Liver (tissue), 9 donors: ENCODE measurements around the gene RALGPS2. TPM values are rescaled to one million over a fixed set of nuclear protein-coding genes. Genes with fewer than 3 reads are reported as not detected.

Source experiments
- DNase-seq: peaks from one replicate; pipeline ENCODE4 v3.0.0-alpha.2; 2017; ENCODE audit warnings: low spot score
- H3K27ac ChIP-seq, 2 donors: one replicate each; pipeline ENCODE4 v1.7.0; 2013; ENCODE audit warnings: inconsistent platforms in 2 of 2, low read length in 2 of 2, control low read depth in 1 of 2, low read depth in 1 of 2, mild to moderate bottlenecking in 1 of 2
- H3K27me3 ChIP-seq, 4 donors: one replicate each; pipeline versions ENCODE4 v1.6.1 to v1.7.0; 2013; ENCODE audit warnings: low read length in 3 of 4, inconsistent platforms in 1 of 4, mild to moderate bottlenecking in 1 of 4, moderate library complexity in 1 of 4; ENCODE audit not compliant: control insufficient read depth in 4 of 4, insufficient read depth in 4 of 4
- H3K36me3 ChIP-seq, 4 donors: one replicate each; pipeline versions ENCODE4 v1.6.1 to v1.7.0; 2013; ENCODE audit warnings: low read length in 3 of 4, mild to moderate bottlenecking in 3 of 4, low read depth in 1 of 4, moderate library complexity in 1 of 4; ENCODE audit not compliant: control insufficient read depth in 4 of 4, insufficient read depth in 3 of 4
- H3K4me1 ChIP-seq, 4 donors: one replicate each; pipeline versions ENCODE4 v1.6.1 to v1.7.0; 2013; ENCODE audit warnings: low read length in 3 of 4, mild to moderate bottlenecking in 3 of 4, moderate library complexity in 1 of 4; ENCODE audit not compliant: control insufficient read depth in 4 of 4, insufficient read depth in 4 of 4
- H3K4me3 ChIP-seq, 3 donors: one replicate each; pipeline versions ENCODE4 v1.6.1 to v1.7.0; 2013; ENCODE audit warnings: low read length in 3 of 3, control low read depth in 1 of 3, low read depth in 1 of 3, mild to moderate bottlenecking in 1 of 3
- H3K9ac ChIP-seq, 2 donors: one replicate each; pipeline ENCODE4 v1.7.0; 2013; ENCODE audit warnings: low read length in 2 of 2, mild to moderate bottlenecking in 2 of 2, moderate library complexity in 2 of 2, control low read depth in 1 of 2, low read depth in 1 of 2
- H3K9me3 ChIP-seq, 4 donors: one replicate each; pipeline versions ENCODE4 v1.6.1 to v1.7.0; 2013; ENCODE audit warnings: low read length in 3 of 4; ENCODE audit not compliant: control insufficient read depth in 4 of 4
- EGR1 ChIP-seq, 2 donors: IDR thresholded peaks; 2 replicates each; pipeline ENCODE4 v1.6.1; 2016 to 2018; ENCODE audit warnings: antibody characterized with exemption in 2 of 2, low read depth in 2 of 2
- FOXA1 ChIP-seq: IDR thresholded peaks from 2 replicates; pipeline ENCODE4 v1.6.1; 2016; ENCODE audit warnings: antibody characterized with exemption
- FOXA2 ChIP-seq: IDR thresholded peaks from 2 replicates; pipeline ENCODE4 v1.6.1; 2016; ENCODE audit warnings: antibody characterized with exemption
- GABPA ChIP-seq, 2 donors: IDR thresholded peaks in 1 of 2; conservative IDR thresholded peaks in 1 of 2; 2 replicates each; pipeline ENCODE4 v1.6.1; 2016; ENCODE audit warnings: antibody characterized with exemption in 2 of 2, mild to moderate bottlenecking in 1 of 2, moderate library complexity in 1 of 2
- HNF4A ChIP-seq, 2 donors: conservative IDR thresholded peaks; 2 replicates each; pipeline ENCODE4 v1.6.1; 2016; ENCODE audit warnings: antibody characterized with exemption in 2 of 2, mild to moderate bottlenecking in 2 of 2
- HNF4G ChIP-seq: IDR thresholded peaks from 2 replicates; pipeline ENCODE4 v1.6.1; 2016; ENCODE audit warnings: antibody characterized with exemption
- JUND ChIP-seq, 2 donors: IDR thresholded peaks; 2 replicates each; pipeline ENCODE4 v1.6.1; 2016; ENCODE audit warnings: antibody characterized with exemption in 2 of 2
- NR2F2 ChIP-seq: IDR thresholded peaks from 2 replicates; pipeline ENCODE4 v1.6.1; 2016; ENCODE audit warnings: antibody characterized with exemption
- RAD21 ChIP-seq, 2 donors: IDR thresholded peaks; 2 replicates each; pipeline ENCODE4 v1.6.1; 2016; ENCODE audit warnings: antibody characterized with exemption in 2 of 2, mild to moderate bottlenecking in 2 of 2
- RXRA ChIP-seq, 2 donors: IDR thresholded peaks; 2 replicates each; pipeline ENCODE4 v1.6.1; 2017 to 2018; ENCODE audit warnings: antibody characterized with exemption in 2 of 2, mild to moderate bottlenecking in 1 of 2
- SP1 ChIP-seq: IDR thresholded peaks from 2 replicates; pipeline ENCODE4 v1.6.1; 2018; ENCODE audit warnings: antibody characterized with exemption, mild to moderate bottlenecking
- TAF1 ChIP-seq: conservative IDR thresholded peaks from 2 replicates; pipeline ENCODE4 v1.6.1; 2016; ENCODE audit warnings: antibody characterized with exemption, mild to moderate bottlenecking
- YY1 ChIP-seq: IDR thresholded peaks from 2 replicates; pipeline ENCODE4 v1.6.1; 2016; ENCODE audit warnings: antibody characterized with exemption, mild to moderate bottlenecking
- WGBS: extraction: QIAGEN DNeasy Blood & Tissue Kit; methylation state at CpG from one replicate; pipeline ENCODE4 v1.1.7; 2013; 5-methylcytosine and 5-hydroxymethylcytosine counted together
- polyA plus RNA-seq, 2 donors: library from polyadenylated mRNA; stranded (reverse) in 1 of 2; unstranded in 1 of 2; fragments of 200-250 nt in 1 of 2; fragments of >200 nt in 1 of 2; fragmentation: Nextera tagmentation in 1 of 2; extraction: Ambion mirVana in 1 of 2; gene quantifications; one replicate each; pipeline versions ENCODE4 v1.2.1 to v1.2.3, GENCODE V29; 2013 to 2015
- total RNA-seq, 2 donors: library from RNA; depleted of rRNA; stranded (reverse); fragments of >200 nt; gene quantifications; one replicate each; pipeline ENCODE4 v1.2.3, GENCODE V29; 2014
- TF ChIP-seq, protein P1 (sequence below): fragments of 150-350 bp; IDR thresholded peaks from 2 replicates; pipeline ENCODE4 v1.5.1; 2017; ENCODE audit warnings: improper control_type of control experiment, low read depth, low read length; ENCODE audit not compliant: missing input control
- TF ChIP-seq, protein P2 (sequence below): IDR thresholded peaks from 2 replicates; pipeline ENCODE4 v1.6.1; 2016; ENCODE audit warnings: antibody characterized with exemption
- TF ChIP-seq, protein P3 (sequence below): IDR thresholded peaks from 2 replicates; pipeline ENCODE4 v1.6.1; 2016; ENCODE audit warnings: antibody characterized with exemption
- TF ChIP-seq, protein P4 (sequence below): IDR thresholded peaks from 2 replicates; pipeline ENCODE4 v1.6.1; 2016; ENCODE audit warnings: antibody characterized with exemption, mild to moderate bottlenecking
- TF ChIP-seq, protein P5 (sequence below): IDR thresholded peaks from 2 replicates; pipeline ENCODE4 v1.6.1; 2016; ENCODE audit warnings: antibody characterized with exemption
- donor health status: healthy.
- donor health status: healthy.
- donor health status: healthy.
- donor health status: healthy.
- donor health status: healthy.

RALGPS2 gene
- total and polyA plus RNA-seq, 4 donors, result 8.1 to 39.2 (median 16.9) TPM

DNA sequence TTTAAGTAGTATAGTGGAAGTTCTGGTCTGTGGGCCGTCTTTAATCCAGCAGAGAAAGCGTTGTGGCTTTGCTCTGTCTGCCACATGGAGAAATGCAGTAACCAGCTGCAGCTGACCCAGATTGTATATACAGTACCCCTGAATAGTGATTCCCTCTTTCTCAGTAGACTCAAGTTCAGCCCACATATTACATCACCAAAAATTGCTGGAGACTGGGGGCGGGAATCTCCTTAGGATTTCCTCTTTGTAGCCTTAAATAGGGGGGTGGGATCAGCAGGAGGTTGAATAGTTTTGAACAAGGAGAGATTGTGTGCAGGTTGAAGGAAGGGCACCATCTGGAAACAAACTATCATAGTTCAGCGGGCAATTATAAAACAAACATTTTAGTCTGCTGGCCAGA is 145.9 kb downstream of the RALGPS2 start, which contains the start of gene ANGPTL1:
Gene ANGPTL1, minus strand, starts transcription at position 134 of the 400 bp plus-strand sequence. CDS start 5,301 bp downstream, outside the sequence.
- no peak for DNase-seq
- Histone ChIP-seq H3K9ac (peak within 1 kb of the TSS; percentile 71 to 82), H3K4me1 (peaks cover 3 to 25% (median 19%) of the 10 kb centered on the region in 4 donors), H3K36me3 (no peaks in the 10 kb centered on the region), H3K27me3 (no peaks in the 10 kb centered on the region), H3K27ac (peak within 1 kb of the TSS; percentile 75 to 77), H3K4me3 (peak within 1 kb of the TSS in 2 of 3 donors; percentile 41 to 51), H3K9me3 (no peaks in the 10 kb centered on the region)
- WGBS, result 26% methylated on average over 4 of the region's 4 CpGs
- TF ChIP-seq FOXA1 (no peak), JUND (IDR thresholded peaks at IDR 0.05) (peak in 1 of 2 donors; percentile 11)

DNA sequence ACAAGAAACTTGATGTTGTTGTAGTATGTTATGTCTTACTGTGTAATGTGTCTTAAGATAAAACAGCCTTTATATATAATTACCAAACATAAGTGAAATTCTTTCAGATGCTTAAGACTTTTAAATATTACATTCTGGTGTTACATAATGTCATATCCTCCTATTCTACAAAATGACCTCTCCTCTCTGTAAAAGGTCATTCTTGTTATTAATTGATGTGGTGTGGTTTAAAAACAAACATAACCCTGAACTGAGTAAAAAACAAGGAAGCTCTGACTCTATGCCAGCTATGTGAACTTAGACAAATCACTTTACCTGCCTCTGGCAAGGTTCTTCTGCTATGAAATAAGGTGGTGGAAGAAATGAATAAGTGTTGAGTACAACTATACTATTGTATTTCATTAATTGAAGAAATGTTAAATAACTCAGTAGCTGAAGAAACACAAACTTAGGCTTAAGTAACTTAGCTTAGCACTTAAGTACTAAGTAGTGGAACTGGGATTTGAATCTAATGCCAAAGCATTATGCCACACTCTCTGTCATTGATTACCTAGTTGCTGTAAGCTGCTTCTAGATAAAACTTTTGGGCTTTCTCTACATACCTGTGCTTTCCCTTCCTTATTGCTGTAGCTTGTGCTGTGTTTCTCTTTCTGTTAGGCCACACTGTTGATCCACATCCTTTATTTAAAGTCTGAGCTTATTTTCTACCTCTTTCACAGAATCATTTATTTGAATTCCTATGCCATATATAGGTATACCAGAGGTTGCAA is 146.7 kb downstream of the RALGPS2 start:
- DNase-seq, result no peak
- TF ChIP-seq SP1 (peak; percentile 37), GABPA (IDR thresholded peaks at IDR 0.05 in 1 of 2, conservative IDR thresholded peaks at IDR 0.05 in 1 of 2) (no peak), TAF1 (no peak), HNF4G (no peak), FOXA1 (no peak), FOXA2 (no peak), RXRA (IDR thresholded peaks at IDR 0.05) (peak; percentile 64 to 74), NR2F2 (no peak), HNF4A (conservative IDR thresholded peaks at IDR 0.05) (peak; percentile 37 to 42), RAD21 (IDR thresholded peaks at IDR 0.05) (peak in 1 of 2 donors; percentile 19), YY1 (no peak), JUND (IDR thresholded peaks at IDR 0.05) (peak in 1 of 2 donors; percentile 5), EGR1 (IDR thresholded peaks at IDR 0.05; ENCODE audit: low read depth in 2 of 2) (no peak)
- TF ChIP-seq, protein P1, sequence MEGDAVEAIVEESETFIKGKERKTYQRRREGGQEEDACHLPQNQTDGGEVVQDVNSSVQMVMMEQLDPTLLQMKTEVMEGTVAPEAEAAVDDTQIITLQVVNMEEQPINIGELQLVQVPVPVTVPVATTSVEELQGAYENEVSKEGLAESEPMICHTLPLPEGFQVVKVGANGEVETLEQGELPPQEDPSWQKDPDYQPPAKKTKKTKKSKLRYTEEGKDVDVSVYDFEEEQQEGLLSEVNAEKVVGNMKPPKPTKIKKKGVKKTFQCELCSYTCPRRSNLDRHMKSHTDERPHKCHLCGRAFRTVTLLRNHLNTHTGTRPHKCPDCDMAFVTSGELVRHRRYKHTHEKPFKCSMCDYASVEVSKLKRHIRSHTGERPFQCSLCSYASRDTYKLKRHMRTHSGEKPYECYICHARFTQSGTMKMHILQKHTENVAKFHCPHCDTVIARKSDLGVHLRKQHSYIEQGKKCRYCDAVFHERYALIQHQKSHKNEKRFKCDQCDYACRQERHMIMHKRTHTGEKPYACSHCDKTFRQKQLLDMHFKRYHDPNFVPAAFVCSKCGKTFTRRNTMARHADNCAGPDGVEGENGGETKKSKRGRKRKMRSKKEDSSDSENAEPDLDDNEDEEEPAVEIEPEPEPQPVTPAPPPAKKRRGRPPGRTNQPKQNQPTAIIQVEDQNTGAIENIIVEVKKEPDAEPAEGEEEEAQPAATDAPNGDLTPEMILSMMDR, result no peak
- TF ChIP-seq, protein P2, sequence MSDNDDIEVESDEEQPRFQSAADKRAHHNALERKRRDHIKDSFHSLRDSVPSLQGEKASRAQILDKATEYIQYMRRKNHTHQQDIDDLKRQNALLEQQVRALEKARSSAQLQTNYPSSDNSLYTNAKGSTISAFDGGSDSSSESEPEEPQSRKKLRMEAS, result no peak
- TF ChIP-seq, protein P3, sequence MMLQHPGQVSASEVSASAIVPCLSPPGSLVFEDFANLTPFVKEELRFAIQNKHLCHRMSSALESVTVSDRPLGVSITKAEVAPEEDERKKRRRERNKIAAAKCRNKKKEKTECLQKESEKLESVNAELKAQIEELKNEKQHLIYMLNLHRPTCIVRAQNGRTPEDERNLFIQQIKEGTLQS, result peak; percentile 17
- TF ChIP-seq, protein P4, sequence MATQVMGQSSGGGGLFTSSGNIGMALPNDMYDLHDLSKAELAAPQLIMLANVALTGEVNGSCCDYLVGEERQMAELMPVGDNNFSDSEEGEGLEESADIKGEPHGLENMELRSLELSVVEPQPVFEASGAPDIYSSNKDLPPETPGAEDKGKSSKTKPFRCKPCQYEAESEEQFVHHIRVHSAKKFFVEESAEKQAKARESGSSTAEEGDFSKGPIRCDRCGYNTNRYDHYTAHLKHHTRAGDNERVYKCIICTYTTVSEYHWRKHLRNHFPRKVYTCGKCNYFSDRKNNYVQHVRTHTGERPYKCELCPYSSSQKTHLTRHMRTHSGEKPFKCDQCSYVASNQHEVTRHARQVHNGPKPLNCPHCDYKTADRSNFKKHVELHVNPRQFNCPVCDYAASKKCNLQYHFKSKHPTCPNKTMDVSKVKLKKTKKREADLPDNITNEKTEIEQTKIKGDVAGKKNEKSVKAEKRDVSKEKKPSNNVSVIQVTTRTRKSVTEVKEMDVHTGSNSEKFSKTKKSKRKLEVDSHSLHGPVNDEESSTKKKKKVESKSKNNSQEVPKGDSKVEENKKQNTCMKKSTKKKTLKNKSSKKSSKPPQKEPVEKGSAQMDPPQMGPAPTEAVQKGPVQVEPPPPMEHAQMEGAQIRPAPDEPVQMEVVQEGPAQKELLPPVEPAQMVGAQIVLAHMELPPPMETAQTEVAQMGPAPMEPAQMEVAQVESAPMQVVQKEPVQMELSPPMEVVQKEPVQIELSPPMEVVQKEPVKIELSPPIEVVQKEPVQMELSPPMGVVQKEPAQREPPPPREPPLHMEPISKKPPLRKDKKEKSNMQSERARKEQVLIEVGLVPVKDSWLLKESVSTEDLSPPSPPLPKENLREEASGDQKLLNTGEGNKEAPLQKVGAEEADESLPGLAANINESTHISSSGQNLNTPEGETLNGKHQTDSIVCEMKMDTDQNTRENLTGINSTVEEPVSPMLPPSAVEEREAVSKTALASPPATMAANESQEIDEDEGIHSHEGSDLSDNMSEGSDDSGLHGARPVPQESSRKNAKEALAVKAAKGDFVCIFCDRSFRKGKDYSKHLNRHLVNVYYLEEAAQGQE, result no peak
- TF ChIP-seq, protein P5, sequence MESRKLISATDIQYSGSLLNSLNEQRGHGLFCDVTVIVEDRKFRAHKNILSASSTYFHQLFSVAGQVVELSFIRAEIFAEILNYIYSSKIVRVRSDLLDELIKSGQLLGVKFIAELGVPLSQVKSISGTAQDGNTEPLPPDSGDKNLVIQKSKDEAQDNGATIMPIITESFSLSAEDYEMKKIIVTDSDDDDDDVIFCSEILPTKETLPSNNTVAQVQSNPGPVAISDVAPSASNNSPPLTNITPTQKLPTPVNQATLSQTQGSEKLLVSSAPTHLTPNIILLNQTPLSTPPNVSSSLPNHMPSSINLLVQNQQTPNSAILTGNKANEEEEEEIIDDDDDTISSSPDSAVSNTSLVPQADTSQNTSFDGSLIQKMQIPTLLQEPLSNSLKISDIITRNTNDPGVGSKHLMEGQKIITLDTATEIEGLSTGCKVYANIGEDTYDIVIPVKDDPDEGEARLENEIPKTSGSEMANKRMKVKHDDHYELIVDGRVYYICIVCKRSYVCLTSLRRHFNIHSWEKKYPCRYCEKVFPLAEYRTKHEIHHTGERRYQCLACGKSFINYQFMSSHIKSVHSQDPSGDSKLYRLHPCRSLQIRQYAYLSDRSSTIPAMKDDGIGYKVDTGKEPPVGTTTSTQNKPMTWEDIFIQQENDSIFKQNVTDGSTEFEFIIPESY, result peak; percentile 29
- Histone ChIP-seq H3K4me1 (peaks cover 3 to 23% (median 19%) of the 10 kb centered on the region in 4 donors), H3K4me3 (peak overlapping the region in 1 of 3 donors; percentile 25), H3K36me3 (no peaks in the 10 kb centered on the region), H3K27ac (peak overlapping the region; percentile 75 to 77), H3K9me3 (no peaks in the 10 kb centered on the region), H3K27me3 (no peaks in the 10 kb centered on the region), H3K9ac (peak overlapping the region; percentile 38 to 82)
